ENCODE results near the gene WWTR1. TPM values are rescaled to one million over a fixed set of nuclear protein-coding genes. Genes with fewer than 3 reads are reported as not detected.

The WWTR1 gene
- total RNA-seq, 4 donors from 2014 or later, result 103 to 148 (median 116) TPM

DNA sequence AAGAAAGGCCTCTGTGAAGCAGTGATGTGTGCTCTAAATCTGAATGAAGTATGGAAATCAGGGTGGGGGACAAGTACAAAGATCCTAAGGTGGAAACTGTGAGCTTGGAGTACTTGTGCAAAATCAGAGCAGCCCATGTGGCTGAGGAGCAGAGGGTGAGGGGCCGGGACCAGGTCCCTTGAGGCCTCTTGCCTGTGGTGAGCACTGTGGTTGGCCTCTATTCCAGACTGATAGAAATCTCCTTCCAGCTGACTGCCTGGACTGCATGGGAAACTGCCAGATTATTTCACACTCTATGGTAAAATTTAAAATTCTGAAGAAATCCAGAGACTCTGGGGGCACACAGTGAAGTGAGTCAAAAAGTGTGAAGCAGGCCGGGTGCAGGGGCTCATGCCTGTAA lies 101.9 kb downstream of the WWTR1 start:
- Histone ChIP-seq H3K27ac (peak overlapping the region; percentile 68 to 74), H3K36me3 (no peaks in the 10 kb centered on the region), H3K9me3 (no peaks in the 10 kb centered on the region), H3K4me1 (peaks cover 4 to 5% of the 10 kb centered on the region in 2 donors), H3K27me3 (no peaks in the 10 kb centered on the region), H3K4me3 (no peak overlapping the region)
- DNase-seq, result no peak
- intact Hi-C loops (cut with DNase I; ENCODE audit: low total_unique reads), result no loop called here
- TF ChIP-seq, protein P1, sequence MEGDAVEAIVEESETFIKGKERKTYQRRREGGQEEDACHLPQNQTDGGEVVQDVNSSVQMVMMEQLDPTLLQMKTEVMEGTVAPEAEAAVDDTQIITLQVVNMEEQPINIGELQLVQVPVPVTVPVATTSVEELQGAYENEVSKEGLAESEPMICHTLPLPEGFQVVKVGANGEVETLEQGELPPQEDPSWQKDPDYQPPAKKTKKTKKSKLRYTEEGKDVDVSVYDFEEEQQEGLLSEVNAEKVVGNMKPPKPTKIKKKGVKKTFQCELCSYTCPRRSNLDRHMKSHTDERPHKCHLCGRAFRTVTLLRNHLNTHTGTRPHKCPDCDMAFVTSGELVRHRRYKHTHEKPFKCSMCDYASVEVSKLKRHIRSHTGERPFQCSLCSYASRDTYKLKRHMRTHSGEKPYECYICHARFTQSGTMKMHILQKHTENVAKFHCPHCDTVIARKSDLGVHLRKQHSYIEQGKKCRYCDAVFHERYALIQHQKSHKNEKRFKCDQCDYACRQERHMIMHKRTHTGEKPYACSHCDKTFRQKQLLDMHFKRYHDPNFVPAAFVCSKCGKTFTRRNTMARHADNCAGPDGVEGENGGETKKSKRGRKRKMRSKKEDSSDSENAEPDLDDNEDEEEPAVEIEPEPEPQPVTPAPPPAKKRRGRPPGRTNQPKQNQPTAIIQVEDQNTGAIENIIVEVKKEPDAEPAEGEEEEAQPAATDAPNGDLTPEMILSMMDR (IDR thresholded peaks at IDR 0.05), result no peak
- TF ChIP-seq POLR2A (IDR thresholded peaks at IDR 0.05), result no peak

DNA sequence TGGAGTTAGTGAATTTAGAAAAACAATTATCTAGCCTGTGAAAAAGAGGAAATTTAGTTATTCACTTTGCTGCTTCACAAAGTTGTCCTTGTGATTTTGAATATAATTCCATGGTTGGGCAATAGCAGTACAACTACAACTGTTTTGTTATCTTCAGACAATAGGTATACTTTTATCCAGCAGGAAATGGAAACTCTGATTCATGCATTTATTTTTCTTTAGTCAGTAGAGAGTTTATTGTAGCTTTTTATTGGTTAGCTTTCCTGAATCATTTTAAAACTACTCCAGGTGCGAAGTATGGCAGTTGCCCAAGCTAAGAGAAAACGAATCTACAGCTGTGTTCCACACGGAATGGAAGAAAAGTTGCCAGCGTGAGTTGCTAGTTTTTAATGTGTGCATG lies 103.0 kb downstream of the WWTR1 start:
- Histone ChIP-seq H3K27ac (peak overlapping the region; percentile 68 to 74), H3K36me3 (no peaks in the 10 kb centered on the region), H3K4me3 (no peak overlapping the region), H3K27me3 (no peaks in the 10 kb centered on the region), H3K9me3 (no peaks in the 10 kb centered on the region), H3K4me1 (peaks cover 4 to 5% of the 10 kb centered on the region in 2 donors)
- DNase-seq, result peak in 1 of 2 donors; percentile 43
- no peak for TF ChIP-seq POLR2A (IDR thresholded peaks at IDR 0.05)
- TF ChIP-seq, protein P1 (IDR thresholded peaks at IDR 0.05), result no peak
- intact Hi-C loops (cut with DNase I; ENCODE audit: low total_unique reads), result no loop called here

DNA sequence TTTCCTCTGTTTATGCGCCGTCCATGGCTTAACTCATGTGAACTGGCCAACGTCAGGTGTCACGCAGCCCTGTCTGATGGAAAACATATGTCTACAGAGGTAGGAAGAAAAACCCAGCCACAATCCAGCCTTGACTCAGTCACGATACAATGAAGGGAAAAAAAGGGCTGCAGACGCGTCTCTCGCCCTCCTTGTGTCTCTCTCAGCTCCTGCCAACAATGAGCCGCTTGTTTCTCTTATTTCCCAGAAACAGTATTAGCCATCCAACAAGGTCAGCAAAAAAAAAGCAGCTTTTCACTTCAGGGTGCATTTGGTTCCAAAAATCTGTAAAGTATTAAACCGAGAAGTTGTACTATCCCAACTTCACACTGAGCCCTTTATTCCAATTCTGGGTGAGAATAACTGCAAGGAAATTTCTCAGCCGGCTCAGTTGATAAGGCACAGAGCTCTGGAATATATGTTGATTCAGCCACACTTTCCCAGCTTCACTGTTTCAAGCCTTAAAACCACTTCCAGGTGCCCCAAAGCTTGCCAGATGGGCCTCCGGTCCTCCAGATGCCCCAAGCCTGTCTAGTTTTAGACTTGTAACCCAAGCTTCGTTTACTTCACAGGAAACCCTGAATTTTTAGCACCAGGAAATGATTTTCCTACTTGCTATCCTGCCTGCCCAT lies 103.9 kb downstream of the WWTR1 start:
- Histone ChIP-seq H3K27me3 (no peaks in the 10 kb centered on the region), H3K9me3 (no peaks in the 10 kb centered on the region), H3K4me1 (peaks cover 4 to 5% of the 10 kb centered on the region in 2 donors), H3K27ac (peak overlapping the region; percentile 68 to 74), H3K36me3 (no peaks in the 10 kb centered on the region), H3K4me3 (no peak overlapping the region)
- peak; percentile 64 to 74 for DNase-seq
- no peak for TF ChIP-seq POLR2A (IDR thresholded peaks at IDR 0.05)
- TF ChIP-seq, protein P1 (IDR thresholded peaks at IDR 0.05), result peak in 1 of 4 experiments; percentile 9
- intact Hi-C loops (cut with DNase I; ENCODE audit: low total_unique reads), result no loop called here

DNA sequence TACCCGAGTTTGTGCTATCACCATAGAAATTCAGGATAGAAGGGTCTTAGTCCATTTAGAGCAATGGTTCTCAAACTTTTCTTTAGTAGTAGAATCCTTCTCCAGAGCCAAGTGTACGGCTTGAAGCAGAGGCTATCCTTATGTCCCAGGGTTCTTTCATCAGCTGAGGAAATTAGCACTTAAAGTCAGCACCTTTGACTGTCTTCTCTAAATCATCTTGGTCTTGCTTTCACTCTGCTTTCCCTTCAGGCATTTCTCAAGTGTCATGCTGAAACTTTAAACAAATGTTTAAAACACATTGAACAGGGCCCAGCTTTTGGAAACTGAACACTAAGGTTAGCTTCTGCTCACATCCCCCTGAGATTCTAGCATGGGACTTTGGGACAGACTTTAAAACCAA lies 105.1 kb downstream of the WWTR1 start:
- intact Hi-C loops (cut with DNase I; ENCODE audit: low total_unique reads), result no loop called here
- H3K36me3 ChIP-seq, result no peaks in the 10 kb centered on the region
- no peak for DNase-seq
- TF ChIP-seq, protein P1 (IDR thresholded peaks at IDR 0.05), result no peak
- no peak for TF ChIP-seq POLR2A (IDR thresholded peaks at IDR 0.05)
- H3K27me3 ChIP-seq, result no peaks in the 10 kb centered on the region
- H3K27ac ChIP-seq, result peak overlapping the region; percentile 68 to 74
- no peak overlapping the region for H3K4me3 ChIP-seq
- no peaks in the 10 kb centered on the region for H3K9me3 ChIP-seq
- H3K4me1 ChIP-seq, result peaks cover 4 to 5% of the 10 kb centered on the region in 2 donors

DNA sequence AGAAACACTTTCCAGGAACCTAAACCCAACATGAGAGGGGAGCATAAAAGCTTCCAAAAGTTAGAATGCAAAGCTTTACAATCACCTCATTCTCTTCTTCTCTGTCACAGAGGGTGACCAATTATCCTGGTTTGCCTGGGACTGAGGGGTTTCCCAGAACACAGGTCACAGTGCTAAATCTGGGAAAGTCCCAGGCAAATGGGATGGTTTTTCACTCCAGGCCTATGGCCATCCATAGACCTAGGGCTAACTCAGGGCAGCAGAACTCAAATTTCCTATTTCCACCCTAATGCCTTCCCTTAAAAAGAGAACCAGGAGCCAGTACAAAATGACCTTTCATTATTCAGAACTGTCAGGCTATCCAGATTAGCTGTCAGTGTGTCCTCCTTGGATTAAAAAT lies 106.3 kb downstream of the WWTR1 start:
- intact Hi-C loops (cut with DNase I; ENCODE audit: low total_unique reads), result no loop called here
- TF ChIP-seq, protein P1 (IDR thresholded peaks at IDR 0.05), result no peak
- no peak for TF ChIP-seq POLR2A (IDR thresholded peaks at IDR 0.05)
- H3K9me3 ChIP-seq, result no peaks in the 10 kb centered on the region

More for the DNA sequence above, 106.3 kb downstream of the WWTR1 start:
- no peak for DNase-seq
- H3K27me3 ChIP-seq, result no peaks in the 10 kb centered on the region
- peaks cover 4 to 5% of the 10 kb centered on the region in 2 donors for H3K4me1 ChIP-seq
- H3K4me3 ChIP-seq, result no peak overlapping the region
- no peak overlapping the region for H3K27ac ChIP-seq
- no peaks in the 10 kb centered on the region for H3K36me3 ChIP-seq

Measured in uterus (tissue), 4 donors.